ENCODE results near the gene KIF26A.

KIF26A gene

GRCh38 chr14:104137297-104138097 is 890 bp upstream of the KIF26A start (continued):
- TF ChIP-seq, protein P1, sequence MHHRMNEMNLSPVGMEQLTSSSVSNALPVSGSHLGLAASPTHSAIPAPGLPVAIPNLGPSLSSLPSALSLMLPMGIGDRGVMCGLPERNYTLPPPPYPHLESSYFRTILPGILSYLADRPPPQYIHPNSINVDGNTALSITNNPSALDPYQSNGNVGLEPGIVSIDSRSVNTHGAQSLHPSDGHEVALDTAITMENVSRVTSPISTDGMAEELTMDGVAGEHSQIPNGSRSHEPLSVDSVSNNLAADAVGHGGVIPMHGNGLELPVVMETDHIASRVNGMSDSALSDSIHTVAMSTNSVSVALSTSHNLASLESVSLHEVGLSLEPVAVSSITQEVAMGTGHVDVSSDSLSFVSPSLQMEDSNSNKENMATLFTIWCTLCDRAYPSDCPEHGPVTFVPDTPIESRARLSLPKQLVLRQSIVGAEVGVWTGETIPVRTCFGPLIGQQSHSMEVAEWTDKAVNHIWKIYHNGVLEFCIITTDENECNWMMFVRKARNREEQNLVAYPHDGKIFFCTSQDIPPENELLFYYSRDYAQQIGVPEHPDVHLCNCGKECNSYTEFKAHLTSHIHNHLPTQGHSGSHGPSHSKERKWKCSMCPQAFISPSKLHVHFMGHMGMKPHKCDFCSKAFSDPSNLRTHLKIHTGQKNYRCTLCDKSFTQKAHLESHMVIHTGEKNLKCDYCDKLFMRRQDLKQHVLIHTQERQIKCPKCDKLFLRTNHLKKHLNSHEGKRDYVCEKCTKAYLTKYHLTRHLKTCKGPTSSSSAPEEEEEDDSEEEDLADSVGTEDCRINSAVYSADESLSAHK (tag by site-specific recombination; IDR thresholded peaks at IDR 0.05), result no peak
- TF ChIP-seq GFI1B (tag by site-specific recombination; IDR thresholded peaks at IDR 0.05) (no peak), REPIN1 (tag by site-specific recombination; IDR thresholded peaks at IDR 0.05; ENCODE audit: low read depth) (no peak), GLI2 (tag by site-specific recombination; IDR thresholded peaks at IDR 0.05; ENCODE audit: borderline replicate concordance, low read depth) (0 out of 2 replicates have a peak, but pooled peaks have one; percentile 4), ZNF140 (tag by site-specific recombination; IDR thresholded peaks at IDR 0.05) (no peak), KLF1 (tag by site-specific recombination; IDR thresholded peaks at IDR 0.05) (no peak), SCRT1 (tag by site-specific recombination; IDR thresholded peaks at IDR 0.05; ENCODE audit: borderline replicate concordance) (peak; percentile 74; the same call in 1 of the 2 replicates), ZBTB1 (tag by site-specific recombination; IDR thresholded peaks at IDR 0.05) (no peak), TCF7L2 (IDR thresholded peaks at IDR 0.05; ENCODE audit: borderline replicate concordance, low read depth, low read length) (no peak), ZNF529 (tag by site-specific recombination; IDR thresholded peaks at IDR 0.05; ENCODE audit: insufficient replicate concordance) (no peak), SETDB1 (IDR thresholded peaks at IDR 0.05; ENCODE audit: insufficient read length, low read length) (peak; percentile 16), ZNF416 (tag by site-specific recombination; IDR thresholded peaks at IDR 0.05) (no peak), ZNF513 (tag by site-specific recombination; IDR thresholded peaks at IDR 0.05) (0 out of 2 replicates have a peak, but pooled peaks have one; percentile 24), ZNF157 (tag by site-specific recombination; IDR thresholded peaks at IDR 0.05) (no peak), PRDM2 (tag by site-specific recombination; IDR thresholded peaks at IDR 0.05; ENCODE audit: borderline replicate concordance) (0 out of 2 replicates have a peak, but pooled peaks have one; percentile 58), PRDM1 (tag by site-specific recombination; IDR thresholded peaks at IDR 0.05) (no peak), ZNF266 (tag by site-specific recombination; IDR thresholded peaks at IDR 0.05; ENCODE audit: low read depth) (no peak), ZNF473 (tag by site-specific recombination; IDR thresholded peaks at IDR 0.05) (no peak), ZNF48 (tag by site-specific recombination; IDR thresholded peaks at IDR 0.05) (no peak), BCL11A (tag by site-specific recombination; IDR thresholded peaks at IDR 0.05; ENCODE audit: low read depth) (no peak), ZNF623 (tag by site-specific recombination; IDR thresholded peaks at IDR 0.05) (no peak)
- TF ChIP-seq, protein P2, sequence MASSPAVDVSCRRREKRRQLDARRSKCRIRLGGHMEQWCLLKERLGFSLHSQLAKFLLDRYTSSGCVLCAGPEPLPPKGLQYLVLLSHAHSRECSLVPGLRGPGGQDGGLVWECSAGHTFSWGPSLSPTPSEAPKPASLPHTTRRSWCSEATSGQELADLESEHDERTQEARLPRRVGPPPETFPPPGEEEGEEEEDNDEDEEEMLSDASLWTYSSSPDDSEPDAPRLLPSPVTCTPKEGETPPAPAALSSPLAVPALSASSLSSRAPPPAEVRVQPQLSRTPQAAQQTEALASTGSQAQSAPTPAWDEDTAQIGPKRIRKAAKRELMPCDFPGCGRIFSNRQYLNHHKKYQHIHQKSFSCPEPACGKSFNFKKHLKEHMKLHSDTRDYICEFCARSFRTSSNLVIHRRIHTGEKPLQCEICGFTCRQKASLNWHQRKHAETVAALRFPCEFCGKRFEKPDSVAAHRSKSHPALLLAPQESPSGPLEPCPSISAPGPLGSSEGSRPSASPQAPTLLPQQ (tag by site-specific recombination; IDR thresholded peaks at IDR 0.05), result peak; percentile 85; the same call in 1 of the 2 replicates
- TF ChIP-seq, protein P3, sequence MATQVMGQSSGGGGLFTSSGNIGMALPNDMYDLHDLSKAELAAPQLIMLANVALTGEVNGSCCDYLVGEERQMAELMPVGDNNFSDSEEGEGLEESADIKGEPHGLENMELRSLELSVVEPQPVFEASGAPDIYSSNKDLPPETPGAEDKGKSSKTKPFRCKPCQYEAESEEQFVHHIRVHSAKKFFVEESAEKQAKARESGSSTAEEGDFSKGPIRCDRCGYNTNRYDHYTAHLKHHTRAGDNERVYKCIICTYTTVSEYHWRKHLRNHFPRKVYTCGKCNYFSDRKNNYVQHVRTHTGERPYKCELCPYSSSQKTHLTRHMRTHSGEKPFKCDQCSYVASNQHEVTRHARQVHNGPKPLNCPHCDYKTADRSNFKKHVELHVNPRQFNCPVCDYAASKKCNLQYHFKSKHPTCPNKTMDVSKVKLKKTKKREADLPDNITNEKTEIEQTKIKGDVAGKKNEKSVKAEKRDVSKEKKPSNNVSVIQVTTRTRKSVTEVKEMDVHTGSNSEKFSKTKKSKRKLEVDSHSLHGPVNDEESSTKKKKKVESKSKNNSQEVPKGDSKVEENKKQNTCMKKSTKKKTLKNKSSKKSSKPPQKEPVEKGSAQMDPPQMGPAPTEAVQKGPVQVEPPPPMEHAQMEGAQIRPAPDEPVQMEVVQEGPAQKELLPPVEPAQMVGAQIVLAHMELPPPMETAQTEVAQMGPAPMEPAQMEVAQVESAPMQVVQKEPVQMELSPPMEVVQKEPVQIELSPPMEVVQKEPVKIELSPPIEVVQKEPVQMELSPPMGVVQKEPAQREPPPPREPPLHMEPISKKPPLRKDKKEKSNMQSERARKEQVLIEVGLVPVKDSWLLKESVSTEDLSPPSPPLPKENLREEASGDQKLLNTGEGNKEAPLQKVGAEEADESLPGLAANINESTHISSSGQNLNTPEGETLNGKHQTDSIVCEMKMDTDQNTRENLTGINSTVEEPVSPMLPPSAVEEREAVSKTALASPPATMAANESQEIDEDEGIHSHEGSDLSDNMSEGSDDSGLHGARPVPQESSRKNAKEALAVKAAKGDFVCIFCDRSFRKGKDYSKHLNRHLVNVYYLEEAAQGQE (tag by site-specific recombination; IDR thresholded peaks at IDR 0.05), result no peak

Data from HEK293 (cell line).